Measurements from ENCODE around the gene MAS1.
"Not testable (repeated sequence)": the region's sequence is repeated elsewhere in the genome, so short reads cannot be mapped to it uniquely, and the experiment has no call there.

MAS1 gene

DNA sequence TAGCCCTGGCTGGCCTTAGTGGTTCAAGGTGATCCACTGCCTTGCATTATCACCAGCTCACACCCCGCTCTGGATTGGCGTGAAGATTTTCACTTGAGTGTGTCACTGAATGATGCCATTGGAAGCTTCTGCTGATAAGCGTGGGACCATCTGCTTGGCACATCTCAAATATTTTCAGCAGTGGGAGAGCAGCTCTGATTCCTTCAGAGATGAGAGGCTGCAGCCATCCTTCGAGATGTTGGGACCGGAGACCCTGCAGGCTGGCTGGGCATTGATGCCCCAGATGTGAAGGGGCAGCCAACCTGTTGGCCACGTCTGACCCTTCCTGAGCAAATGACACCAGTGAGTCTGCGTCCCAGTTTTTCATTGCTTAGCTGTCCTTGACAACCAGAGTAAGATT, at the start of gene MAS1:
Gene MAS1, plus strand, starts transcription at position 197 of the 400 bp plus-strand sequence. CDS start 15,968 bp downstream, outside the sequence.
- H3K9me3 ChIP-seq (ENCODE audit: low read length): no peaks in the 10 kb centered on the region
- H3K36me3 ChIP-seq (ENCODE audit: insufficient read depth, low read length): no peaks in the 10 kb centered on the region
- H3K4me1 ChIP-seq (ENCODE audit: insufficient read depth, low read length): peaks cover 8% of the 10 kb centered on the region
- H3K27me3 ChIP-seq (ENCODE audit: insufficient read depth, low read length): peaks cover 17% of the 10 kb centered on the region
- no peak within 1 kb of the TSS for H3K4me3 ChIP-seq (ENCODE audit: low read length)
- no peak within 1 kb of the TSS for H2AFZ ChIP-seq (ENCODE audit: low read depth, low read length)

DNA sequence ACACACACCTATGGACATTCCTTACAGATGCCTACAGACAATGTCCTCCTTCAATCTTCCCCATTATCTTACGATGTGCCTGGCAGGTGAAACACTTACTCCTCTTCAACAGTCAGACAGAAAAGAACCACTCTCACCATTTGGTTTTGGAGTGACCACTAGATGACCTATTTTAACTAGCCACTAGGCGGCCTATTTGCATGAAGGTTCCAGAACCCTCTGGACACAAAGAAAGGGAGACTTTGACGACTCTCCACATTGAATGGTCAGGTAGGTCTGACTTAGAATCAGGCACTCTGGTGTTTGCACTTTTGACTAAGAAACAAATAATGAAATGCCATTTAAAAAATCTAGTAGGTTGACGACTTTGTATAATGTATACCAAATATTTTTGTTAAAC, 48.8 kb upstream of the MAS1 start:
- Histone ChIP-seq H3K9me3 (ENCODE audit: low read length) (no peaks in the 10 kb centered on the region), H3K36me3 (ENCODE audit: insufficient read depth, low read length) (no peaks in the 10 kb centered on the region), H2AFZ (ENCODE audit: low read depth, low read length) (no peak overlapping the region), H3K27me3 (ENCODE audit: insufficient read depth, low read length) (no peaks in the 10 kb centered on the region), H3K4me3 (ENCODE audit: low read length) (no peak overlapping the region), H3K4me1 (ENCODE audit: insufficient read depth, low read length) (no peaks in the 10 kb centered on the region)

GRCh38 chr6:159844737-159845645, 45.8 kb upstream of the MAS1 start:
- Histone ChIP-seq H3K4me3 (ENCODE audit: low read length) (no peak overlapping the region), H3K36me3 (ENCODE audit: insufficient read depth, low read length) (no peaks in the 10 kb centered on the region)

GRCh38 chr6:159848552-159848951, 42.2 kb upstream of the MAS1 start:
- not testable (repeated sequence) for H2AFZ ChIP-seq (ENCODE audit: low read depth, low read length); H3K9me3 ChIP-seq (ENCODE audit: low read length); H3K4me1 ChIP-seq (ENCODE audit: insufficient read depth, low read length); H3K36me3 ChIP-seq (ENCODE audit: insufficient read depth, low read length); H3K4me3 ChIP-seq (ENCODE audit: low read length); H3K27me3 ChIP-seq (ENCODE audit: insufficient read depth, low read length)

More at GRCh38 chr6:159844737-159845645, 45.8 kb upstream of the MAS1 start:
- Histone ChIP-seq H3K9me3 (ENCODE audit: low read length) (no peaks in the 10 kb centered on the region), H2AFZ (ENCODE audit: low read depth, low read length) (no peak overlapping the region), H3K27me3 (ENCODE audit: insufficient read depth, low read length) (no peaks in the 10 kb centered on the region), H3K4me1 (ENCODE audit: insufficient read depth, low read length) (no peaks in the 10 kb centered on the region)

- H3K4me3 ChIP-seq (ENCODE audit: low read length); H3K27me3 ChIP-seq (ENCODE audit: insufficient read depth, low read length); H3K4me1 ChIP-seq (ENCODE audit: insufficient read depth, low read length); H3K9me3 ChIP-seq (ENCODE audit: low read length); H3K36me3 ChIP-seq (ENCODE audit: insufficient read depth, low read length); H2AFZ ChIP-seq (ENCODE audit: low read depth, low read length): not testable (repeated sequence)
These were observed 40.9 kb upstream of the MAS1 start for GRCh38 chr6:159849851-159850250.

DNA sequence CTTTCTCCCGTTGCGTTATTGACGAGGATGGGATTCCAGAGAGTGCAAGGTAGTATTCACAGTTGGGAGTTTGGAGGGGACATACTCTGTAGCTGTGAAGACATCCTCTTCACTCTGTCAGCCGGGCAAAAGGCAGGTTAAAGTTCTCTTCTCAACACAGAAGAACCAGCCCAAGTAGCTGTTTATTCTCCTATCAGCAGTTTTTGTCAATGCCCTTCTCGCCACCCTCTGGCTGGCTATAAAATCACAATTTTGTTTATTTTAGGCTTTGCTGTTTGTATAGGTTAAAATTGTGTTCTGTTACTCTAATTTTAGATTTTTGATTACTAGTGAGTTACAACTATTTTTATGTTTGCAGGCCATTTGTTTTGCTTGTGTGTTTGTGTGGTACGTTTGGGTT, 37.9 kb upstream of the MAS1 start:
- no peaks in the 10 kb centered on the region for H3K27me3 ChIP-seq (ENCODE audit: insufficient read depth, low read length)

GRCh38 chr6:159853754-159854153, 37.0 kb upstream of the MAS1 start:
- H3K4me3 ChIP-seq (ENCODE audit: low read length): no peak overlapping the region
- H3K4me1 ChIP-seq (ENCODE audit: insufficient read depth, low read length): no peaks in the 10 kb centered on the region
- H3K27me3 ChIP-seq (ENCODE audit: insufficient read depth, low read length): no peaks in the 10 kb centered on the region
- no peak overlapping the region for H2AFZ ChIP-seq (ENCODE audit: low read depth, low read length)
- no peaks in the 10 kb centered on the region for H3K9me3 ChIP-seq (ENCODE audit: low read length)
- H3K36me3 ChIP-seq (ENCODE audit: insufficient read depth, low read length): no peaks in the 10 kb centered on the region

More for the DNA sequence above, 37.9 kb upstream of the MAS1 start:
- no peak overlapping the region for H2AFZ ChIP-seq (ENCODE audit: low read depth, low read length)
- H3K9me3 ChIP-seq (ENCODE audit: low read length): no peaks in the 10 kb centered on the region
- no peak overlapping the region for H3K4me3 ChIP-seq (ENCODE audit: low read length)
- H3K36me3 ChIP-seq (ENCODE audit: insufficient read depth, low read length): no peaks in the 10 kb centered on the region
- no peaks in the 10 kb centered on the region for H3K4me1 ChIP-seq (ENCODE audit: insufficient read depth, low read length)

DNA sequence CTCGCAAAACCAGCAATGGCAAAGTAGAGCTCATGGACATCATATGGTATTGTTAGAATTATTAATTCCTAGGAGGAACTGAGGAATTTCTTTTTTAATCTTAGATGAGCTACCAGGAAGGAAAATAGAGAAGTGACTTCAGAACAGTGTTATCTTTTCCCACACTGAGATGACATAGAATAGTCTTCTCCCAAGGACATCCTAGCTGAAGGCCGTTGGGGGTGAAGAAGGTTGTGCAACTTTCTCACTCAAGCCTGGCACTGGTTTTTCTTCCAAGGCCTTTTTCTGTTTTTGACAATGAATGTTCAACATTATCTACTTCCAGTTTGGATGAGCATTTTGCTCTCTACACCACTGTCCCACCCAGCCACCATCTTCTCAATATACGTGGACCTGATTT, 35.8 kb upstream of the MAS1 start:
- no peaks in the 10 kb centered on the region for H3K4me1 ChIP-seq (ENCODE audit: insufficient read depth, low read length)

GRCh38 chr6:159858259-159858658, 32.5 kb upstream of the MAS1 start:
- Histone ChIP-seq H3K36me3 (ENCODE audit: insufficient read depth, low read length) (no peaks in the 10 kb centered on the region), H3K4me1 (ENCODE audit: insufficient read depth, low read length) (no peaks in the 10 kb centered on the region), H2AFZ (ENCODE audit: low read depth, low read length) (no peak overlapping the region), H3K9me3 (ENCODE audit: low read length) (no peaks in the 10 kb centered on the region), H3K27me3 (ENCODE audit: insufficient read depth, low read length) (no peaks in the 10 kb centered on the region), H3K4me3 (ENCODE audit: low read length) (no peak overlapping the region)

More for the DNA sequence above, 35.8 kb upstream of the MAS1 start:
- H3K27me3 ChIP-seq (ENCODE audit: insufficient read depth, low read length): no peaks in the 10 kb centered on the region
- H3K36me3 ChIP-seq (ENCODE audit: insufficient read depth, low read length): no peaks in the 10 kb centered on the region
- no peaks in the 10 kb centered on the region for H3K9me3 ChIP-seq (ENCODE audit: low read length)
- H2AFZ ChIP-seq (ENCODE audit: low read depth, low read length): no peak overlapping the region
- H3K4me3 ChIP-seq (ENCODE audit: low read length): no peak overlapping the region

GRCh38 chr6:159860482-159860881, 30.3 kb upstream of the MAS1 start:
- H3K27me3 ChIP-seq (ENCODE audit: insufficient read depth, low read length): no peaks in the 10 kb centered on the region
- no peak overlapping the region for H3K4me3 ChIP-seq (ENCODE audit: low read length)
- no peaks in the 10 kb centered on the region for H3K36me3 ChIP-seq (ENCODE audit: insufficient read depth, low read length)
- H3K9me3 ChIP-seq (ENCODE audit: low read length): no peaks in the 10 kb centered on the region
- no peaks in the 10 kb centered on the region for H3K4me1 ChIP-seq (ENCODE audit: insufficient read depth, low read length)
- H2AFZ ChIP-seq (ENCODE audit: low read depth, low read length): no peak overlapping the region

DNA sequence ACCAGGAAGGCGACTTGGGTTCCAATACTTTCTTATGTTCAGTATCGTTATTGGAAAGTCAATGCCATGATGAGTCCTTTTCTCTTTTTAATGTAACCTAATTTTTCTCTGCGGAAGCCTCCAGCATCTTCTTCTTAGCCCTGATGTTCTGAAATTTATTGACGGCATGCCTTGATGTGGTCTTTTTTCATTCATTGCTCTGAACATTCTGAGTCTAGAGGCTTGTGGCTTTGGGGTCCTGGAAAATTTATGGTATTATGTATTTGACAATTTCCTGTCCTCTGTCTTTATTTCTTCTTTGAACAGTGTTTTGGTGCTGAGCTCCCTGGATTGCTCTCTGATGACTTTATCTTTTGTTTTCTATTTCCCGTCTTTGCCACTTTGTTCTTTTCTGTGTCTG, 28.7 kb upstream of the MAS1 start:
- Histone ChIP-seq H3K9me3 (ENCODE audit: low read length) (no peaks in the 10 kb centered on the region), H3K4me1 (ENCODE audit: insufficient read depth, low read length) (no peaks in the 10 kb centered on the region), H3K27me3 (ENCODE audit: insufficient read depth, low read length) (no peaks in the 10 kb centered on the region), H2AFZ (ENCODE audit: low read depth, low read length) (no peak overlapping the region), H3K4me3 (ENCODE audit: low read length) (no peak overlapping the region), H3K36me3 (ENCODE audit: insufficient read depth, low read length) (no peaks in the 10 kb centered on the region)

DNA sequence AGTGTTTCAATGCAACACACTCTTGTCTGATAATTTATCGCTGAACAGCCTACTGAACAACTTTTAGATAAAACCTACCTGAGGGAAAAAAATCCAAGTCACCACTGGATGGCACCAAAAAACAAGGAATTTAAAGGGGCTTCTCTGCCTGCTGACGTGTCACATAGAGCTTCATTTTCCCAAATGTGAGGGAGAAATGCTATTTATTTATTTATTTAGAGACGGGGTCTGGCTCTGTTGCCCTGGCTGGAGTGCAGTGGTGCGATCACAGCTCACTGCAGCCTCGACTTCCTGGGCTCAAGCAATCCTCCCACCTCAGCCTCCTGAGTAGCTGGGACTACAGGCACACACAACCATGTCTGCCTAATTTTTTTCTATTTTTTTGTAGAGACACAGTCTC, 27.4 kb upstream of the MAS1 start:
- H3K4me1 ChIP-seq (ENCODE audit: insufficient read depth, low read length): not testable (repeated sequence)

DNA sequence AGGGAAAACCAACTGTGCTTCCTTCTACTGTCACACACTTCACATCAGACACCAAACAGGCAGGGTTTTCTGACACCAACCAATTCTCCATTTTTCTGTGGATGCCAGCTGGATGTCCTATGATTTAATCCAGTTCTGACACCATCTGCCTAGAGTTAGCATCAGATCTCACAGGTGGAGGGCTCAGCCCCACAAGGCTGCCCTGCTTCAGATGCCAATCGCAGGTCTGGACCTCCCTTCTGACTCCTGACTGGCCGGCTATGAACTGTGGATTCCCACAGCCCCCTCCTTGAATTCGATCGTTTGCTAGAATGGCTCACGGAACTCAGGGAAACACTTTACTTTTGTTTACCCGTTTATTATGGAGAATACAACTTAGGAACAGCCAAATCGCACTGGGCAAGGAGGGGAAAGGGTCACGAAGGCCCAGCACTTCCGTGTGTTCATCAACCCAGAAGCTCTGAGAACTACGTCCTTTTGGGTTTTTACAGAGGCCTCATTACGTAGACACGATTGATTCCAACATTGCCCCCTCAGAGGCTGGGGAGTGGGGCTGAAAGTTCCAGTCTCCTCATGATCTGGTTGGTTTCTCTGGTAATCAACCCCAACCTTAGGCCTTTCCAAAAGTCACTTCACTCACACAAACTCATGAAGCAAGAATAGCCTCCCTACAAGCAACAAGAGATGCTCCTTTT, 25.4 kb upstream of the MAS1 start:
- H3K27me3 ChIP-seq (ENCODE audit: insufficient read depth, low read length): no peaks in the 10 kb centered on the region
- H3K9me3 ChIP-seq (ENCODE audit: low read length): no peaks in the 10 kb centered on the region
- H2AFZ ChIP-seq (ENCODE audit: low read depth, low read length): no peak overlapping the region
- no peaks in the 10 kb centered on the region for H3K4me1 ChIP-seq (ENCODE audit: insufficient read depth, low read length)
- no peak overlapping the region for H3K4me3 ChIP-seq (ENCODE audit: low read length)
- H3K36me3 ChIP-seq (ENCODE audit: insufficient read depth, low read length): no peaks in the 10 kb centered on the region

More for the DNA sequence above, 27.4 kb upstream of the MAS1 start:
- H3K4me3 ChIP-seq (ENCODE audit: low read length); H3K36me3 ChIP-seq (ENCODE audit: insufficient read depth, low read length); H2AFZ ChIP-seq (ENCODE audit: low read depth, low read length); H3K9me3 ChIP-seq (ENCODE audit: low read length); H3K27me3 ChIP-seq (ENCODE audit: insufficient read depth, low read length): not testable (repeated sequence)

All from neuron (in vitro differentiated cells).